ENCODE data around the gene OGDH.

Gene OGDH

DNA sequence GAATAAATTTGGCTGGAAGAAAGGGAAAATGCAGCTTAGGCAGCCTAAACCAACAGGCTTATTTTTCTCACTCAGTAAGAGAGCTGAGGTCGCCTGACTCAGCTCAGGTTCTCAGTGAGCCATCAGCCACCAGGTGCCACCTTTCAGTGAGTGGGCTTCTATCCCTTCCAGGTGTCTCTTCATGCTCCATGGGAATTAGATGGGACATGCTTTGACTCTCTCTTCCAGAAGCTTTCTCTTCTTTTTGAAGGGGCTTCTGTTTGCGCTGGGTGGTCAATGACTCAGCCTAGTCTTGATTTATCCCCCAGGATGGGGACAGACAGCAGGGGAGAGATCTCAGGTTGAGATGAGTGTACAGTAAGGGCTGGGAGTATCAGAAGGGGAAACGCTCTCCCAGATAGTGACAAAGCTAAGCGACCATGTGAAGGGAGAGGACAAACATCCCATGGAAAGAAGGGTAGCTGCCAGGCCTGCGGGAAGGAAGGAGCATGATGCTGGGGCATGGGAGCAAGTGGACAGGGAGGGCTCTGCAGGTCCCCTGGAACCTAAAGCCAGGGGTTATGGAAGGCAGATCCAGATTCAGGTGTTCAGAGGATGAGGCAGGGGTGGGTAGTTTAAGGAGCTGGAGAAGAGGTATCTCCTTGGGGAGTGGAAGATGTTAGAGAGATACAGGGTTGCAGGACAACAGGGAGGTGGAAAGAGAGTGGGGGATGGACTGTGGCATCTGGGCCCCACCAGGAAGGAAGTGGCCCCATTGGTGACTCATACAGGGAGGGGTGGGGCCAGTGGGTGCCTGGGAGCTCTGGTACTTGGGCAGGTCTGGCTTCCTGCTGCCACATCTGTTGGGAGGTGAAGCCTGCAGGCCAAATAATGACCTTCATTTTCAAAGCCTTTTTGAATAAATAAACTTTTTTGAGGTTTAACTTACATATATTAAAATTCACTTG is 32.5 kb downstream of the OGDH start:
- DNase-seq: no peak

DNA sequence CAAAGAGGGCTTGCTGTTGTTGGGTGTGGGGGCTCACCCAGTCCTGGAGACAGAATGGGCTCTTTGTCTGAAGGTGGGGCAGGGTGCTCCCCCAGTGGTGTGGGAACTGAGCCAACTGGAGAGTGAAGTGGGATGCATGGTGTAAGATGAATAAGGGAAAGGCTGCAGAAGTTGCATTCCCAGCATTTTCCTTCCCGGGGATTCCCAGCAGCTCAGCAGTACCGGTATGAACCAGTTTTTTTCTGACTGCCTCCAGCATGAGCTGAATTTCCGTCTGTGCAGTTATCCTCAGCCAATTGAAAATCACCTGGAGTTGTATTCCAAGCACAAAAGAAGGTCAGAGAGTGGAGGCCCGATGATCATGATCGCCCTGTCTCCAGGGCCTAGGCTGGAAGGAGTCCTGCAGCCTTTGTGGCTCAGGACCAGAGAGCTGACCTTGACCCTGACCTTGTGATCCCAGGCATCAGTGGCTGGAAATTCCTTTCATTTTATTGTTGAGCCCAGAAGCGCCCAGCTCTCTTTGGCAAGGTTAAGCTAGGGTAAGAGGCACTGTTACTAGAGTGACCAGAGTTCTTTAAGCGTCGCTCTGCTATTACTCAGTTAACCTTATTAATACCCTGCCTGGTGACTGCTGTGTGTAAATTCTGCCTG is 33.4 kb downstream of the OGDH start:
- peak; percentile 49 for DNase-seq

DNA sequence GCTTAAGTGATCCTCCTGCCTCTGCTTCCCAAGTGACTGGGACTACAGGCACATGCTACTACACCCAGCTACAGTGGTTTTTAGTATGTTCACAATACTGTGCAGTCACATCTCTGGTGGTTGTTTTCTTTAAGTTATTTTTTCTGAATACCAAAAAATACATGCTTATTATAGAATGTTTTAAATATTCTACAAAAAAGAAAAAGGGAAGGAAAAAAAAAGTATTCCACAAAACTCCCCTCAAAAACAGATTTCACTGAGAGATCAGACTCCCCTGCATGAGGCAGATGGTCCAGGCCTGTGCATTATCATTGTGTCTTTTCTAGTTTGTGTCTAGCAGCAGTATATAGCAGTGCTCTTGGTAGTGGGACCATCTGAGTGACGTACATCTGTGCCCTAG is 36.8 kb downstream of the OGDH start:
- no peak for DNase-seq

DNA sequence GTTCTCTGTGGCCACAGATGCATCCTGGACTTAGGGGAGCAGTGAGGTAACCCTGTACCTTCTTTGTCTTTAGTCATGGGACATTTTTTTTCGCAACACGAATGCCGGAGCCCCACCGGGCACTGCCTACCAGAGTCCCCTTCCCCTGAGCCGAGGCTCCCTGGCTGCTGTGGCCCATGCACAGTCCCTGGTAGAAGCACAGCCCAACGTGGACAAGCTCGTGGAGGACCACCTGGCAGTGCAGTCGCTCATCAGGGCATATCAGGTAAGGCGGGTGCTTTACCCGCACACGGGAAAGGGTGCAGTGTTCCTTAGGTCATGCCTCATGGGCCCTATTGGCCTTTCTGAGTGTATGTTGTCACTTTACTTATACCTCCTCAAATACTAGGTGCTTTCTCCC is 38.8 kb downstream of the OGDH start:
- DNase-seq: no peak

DNA sequence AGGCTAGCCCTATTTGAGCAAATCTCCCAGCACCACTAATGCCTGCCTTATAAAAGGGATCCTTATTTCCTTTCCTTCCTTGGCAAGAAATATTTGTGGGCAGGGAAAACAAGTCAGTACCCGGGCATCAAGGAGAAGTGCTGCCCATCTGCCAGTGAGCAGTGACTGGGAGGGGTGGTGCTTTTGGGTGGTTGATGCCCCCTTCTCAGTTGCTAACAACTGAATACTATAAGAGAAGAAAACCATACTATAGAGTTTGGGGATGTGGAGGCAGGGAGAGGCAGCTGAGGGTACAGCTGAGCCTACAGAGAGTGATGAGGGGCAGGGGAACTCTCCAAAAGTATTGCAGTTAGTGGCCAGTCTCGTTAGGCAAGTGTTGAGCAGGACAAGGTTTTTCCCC is 39.3 kb downstream of the OGDH start:
- no peak for DNase-seq

DNA sequence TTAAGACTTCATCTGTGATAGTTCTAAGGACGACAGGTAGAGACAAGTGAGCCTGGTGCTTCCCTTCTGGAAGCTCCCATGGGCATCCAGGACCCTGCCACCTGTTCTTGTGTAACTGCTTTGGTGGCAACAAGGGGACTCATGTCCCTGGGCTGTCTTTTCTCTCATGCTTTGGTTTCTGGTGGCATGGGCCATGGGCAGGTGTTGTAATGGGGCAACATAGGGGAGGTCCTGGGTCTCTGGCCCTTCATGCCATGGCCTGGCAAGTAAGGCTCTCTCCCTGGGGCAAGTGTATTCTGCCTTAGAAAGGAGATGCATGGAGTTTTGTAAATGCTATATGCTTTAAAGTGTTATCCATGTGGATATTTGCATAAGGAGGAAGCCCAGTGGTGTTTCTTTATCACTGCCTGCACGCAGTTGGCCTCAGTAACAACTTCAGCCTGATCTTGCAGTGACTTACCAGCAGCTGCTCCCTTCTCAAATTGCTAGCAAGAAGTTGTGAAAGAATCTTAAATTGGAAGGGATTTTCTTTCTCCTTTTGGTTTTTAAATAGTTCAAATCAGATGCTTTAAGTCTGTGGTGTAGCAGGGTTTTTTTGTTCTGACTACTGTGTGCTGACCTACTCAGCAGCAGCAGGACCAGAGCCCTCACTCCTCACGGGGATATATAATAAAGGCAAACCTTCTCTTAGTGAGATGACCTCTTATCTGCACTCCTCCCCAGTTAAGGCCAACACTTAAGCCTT is 39.9 kb downstream of the OGDH start:
- no peak for DNase-seq

DNA sequence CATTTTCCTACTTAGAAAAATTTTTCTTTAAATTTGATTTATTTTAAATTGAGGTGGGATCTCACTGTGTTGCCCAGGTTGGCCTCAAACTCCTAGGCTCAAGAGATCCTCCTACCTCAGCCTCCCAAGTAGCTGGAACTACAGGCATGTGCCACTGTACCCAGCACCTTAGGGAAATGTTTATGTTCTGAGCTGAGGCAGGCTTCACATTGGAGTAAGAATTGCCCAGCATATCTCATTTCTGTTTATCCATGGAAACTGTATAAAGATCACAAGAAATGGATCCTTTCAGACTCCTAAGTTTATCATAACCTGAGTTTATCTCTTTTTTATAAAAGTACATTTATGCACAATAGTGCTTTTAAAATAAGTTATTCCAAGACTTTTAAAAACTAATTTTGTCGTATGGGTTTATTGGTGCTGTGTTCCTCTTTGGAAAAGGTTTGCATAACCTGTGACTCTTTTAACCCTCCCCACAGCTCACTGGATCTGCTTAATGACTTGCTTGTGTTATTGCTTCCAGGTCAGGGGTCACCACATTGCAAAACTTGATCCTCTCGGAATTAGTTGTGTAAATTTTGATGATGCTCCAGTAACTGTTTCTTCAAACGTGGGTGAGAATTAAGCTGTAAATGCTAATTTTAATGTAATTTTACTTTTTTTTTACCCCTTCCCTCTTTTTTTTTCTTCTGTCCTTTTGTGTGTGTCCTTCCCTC is 40.7 kb downstream of the OGDH start:
- no peak for DNase-seq

DNA sequence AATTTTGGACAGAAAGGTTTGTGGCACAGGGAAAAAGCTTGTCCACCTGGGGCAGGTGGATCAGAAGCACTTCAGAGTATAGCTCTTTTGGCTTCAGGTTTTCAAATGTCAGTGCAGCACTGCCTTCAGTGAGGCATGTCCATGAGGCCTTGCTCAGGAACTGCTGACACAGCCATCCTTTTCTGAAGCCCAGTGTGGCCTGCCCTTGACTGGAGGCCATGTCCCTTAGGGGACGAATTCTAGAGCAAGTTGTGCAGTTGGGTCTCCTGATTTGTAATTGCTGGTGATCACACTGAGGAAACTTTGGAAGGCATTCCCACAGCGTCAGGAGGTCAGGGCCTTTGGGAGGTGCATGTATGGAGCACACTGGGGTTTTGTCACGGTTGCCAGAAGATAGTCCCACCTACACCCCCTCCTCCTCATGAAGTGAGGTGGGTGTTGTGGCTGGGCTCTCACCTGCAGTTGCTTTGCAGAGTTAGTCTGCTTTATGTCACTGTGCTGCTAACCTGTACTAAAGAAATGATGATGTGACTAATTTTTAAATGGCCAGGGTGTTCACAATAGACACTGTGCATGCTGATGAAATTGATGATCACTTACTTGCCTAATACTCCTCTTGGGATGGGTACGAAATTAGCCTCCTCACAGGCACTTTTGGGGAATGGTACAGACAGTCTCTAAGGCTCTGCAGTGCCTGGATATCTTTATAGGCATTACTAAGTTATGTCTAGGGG is 41.7 kb downstream of the OGDH start:
- no peak for DNase-seq

DNA sequence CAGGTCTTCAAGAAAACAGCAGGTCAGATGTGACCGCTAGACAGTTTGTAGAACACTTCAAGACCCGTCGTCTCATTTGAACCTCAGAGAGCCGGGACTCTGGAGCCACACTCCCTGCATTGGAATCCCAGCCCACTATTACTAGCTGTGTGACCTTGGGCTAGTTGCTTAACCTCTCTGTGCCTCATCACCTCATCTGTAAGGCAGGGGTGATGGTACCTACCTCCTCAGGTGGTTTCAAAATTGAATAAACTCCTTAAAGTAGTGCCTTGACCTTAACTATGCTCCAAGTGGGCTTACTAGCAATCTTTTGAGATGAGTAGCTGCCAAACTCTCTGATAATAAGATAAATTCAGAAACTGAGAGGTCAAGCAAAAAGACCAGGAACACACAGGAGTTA is 43.8 kb downstream of the OGDH start:
- no peak for DNase-seq

DNA sequence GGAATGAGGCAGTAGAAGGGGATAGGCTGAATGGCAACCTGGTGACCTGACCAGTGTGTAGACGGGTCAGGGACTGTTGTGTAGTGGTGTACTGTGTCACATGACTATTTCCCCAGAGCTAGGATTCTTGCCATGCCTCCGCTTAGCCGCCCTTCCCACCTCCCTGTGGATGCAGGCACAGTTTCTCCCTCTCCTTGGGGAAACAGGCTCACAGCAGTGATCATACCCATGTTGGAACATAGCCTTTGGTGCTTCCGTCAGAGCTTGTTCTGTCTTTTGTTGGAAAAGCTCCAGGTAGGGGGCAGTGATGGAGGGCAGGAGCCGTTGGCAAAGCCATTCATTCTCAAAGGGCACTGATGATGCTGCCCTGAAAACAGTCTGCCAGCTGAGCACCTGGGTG is 44.3 kb downstream of the OGDH start:
- no peak for DNase-seq

DNA sequence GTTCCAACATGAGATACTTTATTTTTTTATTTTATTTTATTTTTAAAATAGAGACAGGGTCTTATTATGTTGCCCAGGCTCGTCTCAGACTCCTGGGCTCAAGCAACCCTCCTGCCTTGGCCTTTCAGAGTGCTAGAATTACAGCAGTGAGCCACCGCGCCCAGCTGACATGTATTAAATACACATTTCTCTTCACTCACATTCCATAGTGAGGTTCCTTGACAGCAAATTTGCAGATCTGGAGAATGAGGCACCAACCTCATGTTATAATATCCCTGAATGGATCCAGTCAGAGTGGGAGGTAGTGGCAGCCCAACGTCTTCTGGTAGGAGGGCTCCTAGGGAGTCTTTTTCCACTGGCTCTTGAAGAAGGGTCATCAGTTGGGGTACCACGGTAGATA is 46.1 kb downstream of the OGDH start:
- no peak for DNase-seq

DNA sequence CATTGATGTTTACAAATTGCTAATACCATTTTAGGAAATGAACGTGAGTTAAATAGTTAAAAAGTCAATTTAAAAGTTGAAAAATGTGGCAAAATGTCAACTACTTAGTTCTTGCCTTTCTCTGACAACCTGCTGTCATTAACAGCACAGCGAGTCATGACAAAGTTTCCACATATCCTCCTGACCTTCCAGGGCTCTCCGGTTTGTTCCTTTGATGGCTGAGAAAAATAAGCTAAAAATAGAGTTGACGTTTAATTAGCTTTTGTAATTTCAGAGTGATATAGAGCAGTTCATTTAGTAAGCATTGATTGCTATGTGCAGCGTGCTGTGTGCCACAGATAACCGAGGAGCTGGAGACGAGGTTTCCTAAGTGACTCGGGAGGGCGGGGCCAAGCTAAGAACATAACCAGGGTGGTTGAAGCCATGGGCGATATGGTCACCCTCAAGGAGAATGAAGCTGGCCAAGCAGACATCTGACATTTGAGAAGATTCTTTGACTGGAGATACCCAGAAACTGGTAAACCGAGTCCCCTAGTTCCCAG is 47.9 kb downstream of the OGDH start:
- no peak for DNase-seq

DNA sequence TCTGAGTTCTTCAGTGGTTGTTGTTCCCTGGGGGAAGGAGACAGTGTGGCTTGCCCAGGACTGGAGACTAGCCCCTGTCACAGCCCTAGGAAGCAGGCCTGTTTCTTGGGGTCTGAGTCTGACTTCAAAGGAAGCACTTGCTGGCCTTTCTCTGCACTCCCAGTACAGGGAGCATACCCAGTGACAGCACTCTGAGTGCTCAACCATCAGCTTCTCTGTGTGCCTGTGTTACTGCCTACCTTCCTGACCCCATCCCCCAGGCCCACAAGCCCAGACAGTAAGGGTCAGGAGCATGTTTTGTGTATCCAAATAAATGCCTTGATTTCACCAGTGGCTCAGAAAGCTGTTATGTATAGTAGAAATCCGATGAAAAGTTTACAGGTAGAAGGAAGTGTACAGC is 48.9 kb downstream of the OGDH start:
- no peak for DNase-seq

DNA sequence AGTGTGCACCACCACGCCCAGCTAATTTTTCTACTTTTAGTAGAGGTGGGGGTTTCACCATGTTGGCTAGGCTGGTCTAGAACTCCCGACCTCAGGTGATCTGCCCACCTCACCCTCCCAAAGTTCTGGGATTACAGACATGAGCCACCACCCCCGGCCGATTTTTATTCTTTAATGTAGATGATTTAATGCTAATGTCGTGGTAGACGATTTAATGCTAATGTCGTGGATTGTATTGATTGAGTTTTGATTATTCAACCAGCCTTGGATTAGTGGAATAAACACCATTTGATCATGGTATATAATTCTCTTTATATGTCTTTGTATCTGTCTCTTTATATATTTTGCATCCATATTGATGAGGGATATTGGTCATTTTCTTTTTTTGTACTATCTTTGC is 52.6 kb downstream of the OGDH start:
- no peak for DNase-seq

DNA sequence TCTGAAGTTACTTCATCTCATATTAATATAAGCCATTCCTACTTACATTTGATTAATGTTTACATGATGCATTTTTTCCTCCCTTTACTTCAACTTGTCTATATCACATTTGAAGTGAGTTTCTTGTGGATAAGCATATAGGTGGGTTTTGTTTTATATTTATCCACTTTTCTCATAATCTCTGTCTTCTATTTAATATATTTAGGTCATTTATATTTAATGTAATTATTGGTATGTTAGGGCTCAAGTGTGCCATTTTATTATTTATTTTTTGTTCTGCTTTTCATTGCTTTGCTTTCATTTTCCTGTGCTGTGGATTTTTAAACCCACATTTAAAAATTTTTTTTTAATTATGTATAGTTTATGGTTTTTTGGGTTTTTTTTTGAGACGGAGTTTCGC is 54.8 kb downstream of the OGDH start:
- no peak for DNase-seq

DNA sequence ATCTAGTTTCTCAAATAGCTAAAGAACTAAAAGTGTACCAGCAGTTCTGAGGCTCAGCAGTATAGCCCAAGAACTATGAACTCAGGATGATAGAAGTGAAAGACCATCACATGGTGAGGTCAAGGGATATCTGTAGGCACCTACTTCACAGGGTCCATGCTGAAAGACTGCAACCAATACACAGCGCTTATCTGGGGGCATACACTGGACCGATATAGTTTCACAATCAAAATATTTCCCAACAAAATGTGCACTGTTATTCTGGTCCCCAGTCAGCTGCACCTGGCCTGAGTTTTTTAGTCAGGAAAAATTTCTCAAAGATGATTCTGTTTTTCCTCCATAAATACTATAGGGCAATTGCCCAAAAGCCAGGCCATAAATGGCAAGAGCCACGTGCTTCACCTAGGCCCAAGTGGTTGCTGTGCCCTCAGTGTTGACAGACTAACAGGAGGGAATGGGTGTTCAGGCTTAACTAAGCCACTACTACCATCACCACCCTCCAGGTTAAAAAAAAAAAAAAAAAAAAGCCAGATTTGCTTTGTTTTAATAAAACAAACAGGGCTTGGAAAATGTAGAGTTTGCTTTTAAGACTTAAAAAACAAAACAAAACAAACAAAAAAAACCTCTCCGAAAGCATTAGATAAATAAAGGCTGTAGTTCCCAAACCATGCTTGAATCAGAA is 58.5 kb downstream of the OGDH start:
- DNase-seq: no peak

DNA sequence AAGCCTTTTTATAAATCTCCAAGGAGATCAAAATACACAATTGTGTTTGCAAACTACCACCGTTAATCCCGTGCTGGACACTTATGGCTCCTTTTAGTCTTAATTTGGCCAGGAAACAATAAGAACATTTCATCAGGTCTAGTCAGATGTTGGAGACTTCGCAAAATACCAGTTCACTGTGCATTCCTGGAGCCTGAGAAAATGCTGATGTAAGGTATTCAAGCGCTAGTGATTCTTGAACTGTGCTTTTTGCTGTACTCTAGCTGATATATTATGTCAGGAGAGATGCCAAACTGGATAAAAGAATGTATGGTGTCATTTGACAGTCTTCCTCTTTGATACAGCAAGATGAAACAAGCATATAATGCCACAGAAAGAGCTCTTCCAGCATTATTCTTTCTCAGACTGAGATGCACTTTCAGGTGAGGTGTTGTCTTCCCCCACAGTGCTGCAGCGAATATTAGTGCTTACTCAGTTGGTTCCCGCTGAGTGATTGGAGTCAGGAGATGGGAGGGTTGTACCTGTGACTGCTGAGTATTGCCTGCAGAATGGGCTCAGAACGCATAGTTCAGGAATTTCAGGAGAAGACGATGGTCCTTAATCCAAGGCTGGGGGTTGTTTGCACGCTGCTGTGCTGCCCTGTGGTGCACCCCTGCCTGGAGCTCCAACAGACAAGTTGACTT is 59.2 kb downstream of the OGDH start:
- DNase-seq: no peak

DNA sequence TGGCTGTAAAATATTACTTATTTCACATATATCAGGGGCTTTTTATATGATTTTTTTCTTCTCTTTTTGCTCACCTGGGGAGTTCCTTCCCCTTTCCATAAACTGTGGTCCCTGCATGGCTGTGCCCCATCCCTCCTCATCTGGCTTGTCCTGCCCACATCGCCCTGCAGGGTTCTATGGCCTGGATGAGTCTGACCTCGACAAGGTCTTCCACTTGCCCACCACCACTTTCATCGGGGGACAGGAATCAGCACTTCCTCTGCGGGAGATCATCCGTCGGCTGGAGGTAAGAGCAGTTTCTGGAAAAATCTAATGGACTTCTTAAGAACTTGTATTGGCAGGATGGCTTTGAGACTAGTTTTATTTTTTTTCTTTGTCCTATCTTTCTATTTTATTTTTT is 60.1 kb downstream of the OGDH start:
- no peak for DNase-seq

DNA sequence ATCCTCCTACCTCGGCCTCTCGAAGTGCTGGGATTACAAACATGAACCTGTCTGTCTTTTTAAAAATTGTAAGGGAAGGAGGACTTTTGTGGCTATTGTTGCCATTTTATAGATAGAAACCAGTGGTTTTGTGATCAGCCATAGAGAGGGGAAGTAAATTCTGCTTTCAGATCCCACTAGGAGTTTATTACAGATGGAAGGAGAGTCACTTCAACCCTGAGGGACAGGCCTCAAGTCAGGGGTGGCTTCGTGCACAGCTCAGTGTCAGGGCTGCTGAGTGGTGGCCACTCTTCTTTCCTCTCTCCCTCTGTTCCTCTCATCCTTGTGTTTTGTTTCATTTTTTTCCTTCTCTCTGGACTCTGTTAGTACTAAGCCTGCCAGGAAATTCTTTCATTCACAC is 60.8 kb downstream of the OGDH start:
- DNase-seq: no peak

DNA sequence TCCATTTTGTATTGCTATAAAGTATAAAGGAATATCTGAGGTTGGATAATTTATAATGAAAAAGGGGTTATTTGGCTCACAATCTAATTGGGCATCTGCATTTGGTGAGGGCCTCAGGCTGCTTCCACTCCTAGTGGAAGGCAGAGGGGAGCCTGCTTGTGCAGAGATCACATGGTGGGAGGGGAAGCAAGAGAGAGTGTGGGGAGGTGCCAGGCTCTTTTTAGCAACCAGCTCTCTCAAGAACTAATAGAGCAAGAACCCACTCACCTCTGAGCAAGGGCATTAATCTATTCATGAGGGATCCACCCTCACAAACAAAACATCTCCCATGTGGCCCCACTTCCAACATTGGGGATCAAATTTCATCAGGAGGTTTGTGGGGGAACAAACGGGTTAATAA is 64.6 kb downstream of the OGDH start:
- DNase-seq: no peak

DNA sequence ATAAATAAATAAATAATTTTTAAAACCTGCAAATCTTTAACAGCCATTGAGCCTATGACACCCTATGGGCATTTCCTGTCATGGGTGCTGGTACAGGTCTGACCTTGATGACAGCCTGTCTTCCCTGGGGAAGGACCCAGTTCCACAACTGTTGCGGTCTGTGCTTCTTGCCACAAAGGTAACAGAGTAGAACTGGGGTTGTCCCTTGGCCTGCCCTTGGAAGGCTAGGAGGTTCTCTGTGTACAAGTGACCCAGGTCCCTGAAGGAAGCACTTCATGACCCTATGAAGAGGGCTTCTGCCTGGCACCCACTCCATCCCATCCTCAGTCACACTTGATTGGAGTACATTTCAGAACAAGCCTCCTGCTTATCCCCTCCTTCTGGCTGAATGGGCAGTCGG is 66.9 kb downstream of the OGDH start:
- no peak for DNase-seq
